ENCODE data around the gene PLXND1. TPM values are rescaled to one million over a fixed set of nuclear protein-coding genes. Genes with fewer than 3 reads are reported as not detected.
A peak's percentile ranks its signal among the peaks of the same experiment; 100 is the strongest.

Gene PLXND1
- total RNA-seq, 3 donors from 2014 or later (not counting 1 experiment from before 2014, with no cell fraction given), result 135 to 214 (median 189) TPM

GRCh38 chr3:129594409-129594808 lies 12.1 kb downstream of the PLXND1 start:
- H3K27ac ChIP-seq (ENCODE audit: low read length), result no peak overlapping the region
- no peaks in the 10 kb centered on the region for H3K36me3 ChIP-seq (ENCODE audit: control insufficient read depth, insufficient read depth, low read length)
- 57% methylated on average over 8 of the region's 10 CpGs for WGBS (ENCODE audit: insufficient coverage)
- Mint-ChIP-seq H3K9me3 (no peaks in the 10 kb centered on the region), H3K4me3 (peak overlapping the region; percentile 89), H3K4me1 (peaks cover 47 to 75% of the 10 kb centered on the region in 2 donors), H3K27ac (peak overlapping the region; percentile 92 to 93), H3K36me3 (no peaks in the 10 kb centered on the region), H3K27me3 (ENCODE audit: low read depth in 2 of 2) (no peaks in the 10 kb centered on the region)
- no peak for ATAC-seq
- H3K4me1 ChIP-seq (ENCODE audit: control insufficient read depth, insufficient read depth, low read length), result peaks cover 92% of the 10 kb centered on the region
- intact Hi-C loops (cut with micrococcal nuclease), result no loop called here
- H3K27me3 ChIP-seq (ENCODE audit: control insufficient read depth, insufficient read depth, low read length), result no peaks in the 10 kb centered on the region
- no peak for TF ChIP-seq CTCF (IDR thresholded peaks at IDR 0.05)
- DNase-seq, result no peak
- H3K4me3 ChIP-seq (ENCODE audit: low read length), result no peak overlapping the region
- H3K9me3 ChIP-seq (ENCODE audit: control insufficient read depth, insufficient read depth, low read length), result no peaks in the 10 kb centered on the region

GRCh38 chr3:129593595-129594339 lies 12.7 kb downstream of the PLXND1 start:
- Histone ChIP-seq H3K27ac (ENCODE audit: low read length) (peak overlapping the region; percentile 34), H3K9me3 (ENCODE audit: control insufficient read depth, insufficient read depth, low read length) (no peaks in the 10 kb centered on the region), H3K36me3 (ENCODE audit: control insufficient read depth, insufficient read depth, low read length) (no peaks in the 10 kb centered on the region), H3K4me1 (ENCODE audit: control insufficient read depth, insufficient read depth, low read length) (peaks cover 88% of the 10 kb centered on the region), H3K27me3 (ENCODE audit: control insufficient read depth, insufficient read depth, low read length) (no peaks in the 10 kb centered on the region), H3K4me3 (ENCODE audit: low read length) (no peak overlapping the region)
- Mint-ChIP-seq H3K4me3 (peak overlapping the region; percentile 89), H3K9me3 (no peaks in the 10 kb centered on the region), H3K27ac (peak overlapping the region; percentile 92 to 93), H3K36me3 (no peaks in the 10 kb centered on the region), H3K4me1 (peaks cover 45 to 72% of the 10 kb centered on the region in 2 donors), H3K27me3 (ENCODE audit: low read depth in 2 of 2) (no peaks in the 10 kb centered on the region)
- 3% methylated on average over 22 of the region's 22 CpGs for WGBS (ENCODE audit: insufficient coverage)
- peak; percentile 68 to 79 (median 71) for ATAC-seq
- intact Hi-C loops (cut with micrococcal nuclease), result loop anchor here (2.0 kb wide), 1 partner anchor 17 kb away; no protein-coding TSS in a partner anchor
- peak; percentile 68 to 79 for DNase-seq
- TF ChIP-seq CTCF (IDR thresholded peaks at IDR 0.05), result no peak

GRCh38 chr3:129593230-129593594 lies 13.3 kb downstream of the PLXND1 start:
- WGBS (ENCODE audit: insufficient coverage), result 68% methylated on average over 8 of the region's 8 CpGs
- Mint-ChIP-seq H3K4me1 (peaks cover 39 to 66% of the 10 kb centered on the region in 2 donors), H3K36me3 (no peaks in the 10 kb centered on the region), H3K27ac (peak overlapping the region; percentile 92 to 93), H3K4me3 (peak overlapping the region; percentile 89), H3K27me3 (ENCODE audit: low read depth in 2 of 2) (no peaks in the 10 kb centered on the region), H3K9me3 (no peaks in the 10 kb centered on the region)
- Histone ChIP-seq H3K9me3 (ENCODE audit: control insufficient read depth, insufficient read depth, low read length) (no peaks in the 10 kb centered on the region), H3K36me3 (ENCODE audit: control insufficient read depth, insufficient read depth, low read length) (no peaks in the 10 kb centered on the region), H3K4me3 (ENCODE audit: low read length) (no peak overlapping the region), H3K27me3 (ENCODE audit: control insufficient read depth, insufficient read depth, low read length) (no peaks in the 10 kb centered on the region), H3K27ac (ENCODE audit: low read length) (peak overlapping the region; percentile 11), H3K4me1 (ENCODE audit: control insufficient read depth, insufficient read depth, low read length) (peaks cover 86% of the 10 kb centered on the region)
- ATAC-seq (peak in 2 of 3 donors; percentile 18 to 19), DNase-seq (no peak)
- TF ChIP-seq CTCF (IDR thresholded peaks at IDR 0.05), result no peak
- intact Hi-C loops (cut with micrococcal nuclease), result loop anchor here (2.0 kb wide), 1 partner anchor 16 kb away; no protein-coding TSS in a partner anchor
